Transverse colon (tissue), 4 donors: ENCODE measurements around the gene MGLL.

ENCODE experiments used
- EP300 ChIP-seq: sonication (generic); formaldehyde crosslinking; IDR thresholded peaks from one replicate; pipeline ENCODE4 v1.6.1; 2017; ENCODE audit warnings: antibody characterized with exemption, low read depth
- POLR2A ChIP-seq: fragments of 450-650 bp; IDR thresholded peaks from one replicate; pipeline ENCODE4 v1.6.1; 2016; ENCODE audit warnings: antibody characterized with exemption, mild to moderate bottlenecking, moderate library complexity
- POLR2AphosphoS5 ChIP-seq, 3 donors: sonication (generic); formaldehyde crosslinking; IDR thresholded peaks; one replicate each; pipeline ENCODE4 v1.6.1; 2016; ENCODE audit warnings: antibody characterized with exemption in 3 of 3
- TF ChIP-seq, protein P1 (sequence below), 5 experiments: fragments of 200-600 bp in 3 of 5; fragments of 450-650 bp in 2 of 5; sonication (generic) in 3 of 5; IDR thresholded peaks; 1 replicate in 2 of 5; 2 replicates in 3 of 5; pipeline ENCODE4 v1.5.1; 2016 to 2017; ENCODE audit warnings: antibody characterized with exemption in 5 of 5, inconsistent platforms in 3 of 5, mild to moderate bottlenecking in 2 of 5, moderate library complexity in 1 of 5

DNA sequence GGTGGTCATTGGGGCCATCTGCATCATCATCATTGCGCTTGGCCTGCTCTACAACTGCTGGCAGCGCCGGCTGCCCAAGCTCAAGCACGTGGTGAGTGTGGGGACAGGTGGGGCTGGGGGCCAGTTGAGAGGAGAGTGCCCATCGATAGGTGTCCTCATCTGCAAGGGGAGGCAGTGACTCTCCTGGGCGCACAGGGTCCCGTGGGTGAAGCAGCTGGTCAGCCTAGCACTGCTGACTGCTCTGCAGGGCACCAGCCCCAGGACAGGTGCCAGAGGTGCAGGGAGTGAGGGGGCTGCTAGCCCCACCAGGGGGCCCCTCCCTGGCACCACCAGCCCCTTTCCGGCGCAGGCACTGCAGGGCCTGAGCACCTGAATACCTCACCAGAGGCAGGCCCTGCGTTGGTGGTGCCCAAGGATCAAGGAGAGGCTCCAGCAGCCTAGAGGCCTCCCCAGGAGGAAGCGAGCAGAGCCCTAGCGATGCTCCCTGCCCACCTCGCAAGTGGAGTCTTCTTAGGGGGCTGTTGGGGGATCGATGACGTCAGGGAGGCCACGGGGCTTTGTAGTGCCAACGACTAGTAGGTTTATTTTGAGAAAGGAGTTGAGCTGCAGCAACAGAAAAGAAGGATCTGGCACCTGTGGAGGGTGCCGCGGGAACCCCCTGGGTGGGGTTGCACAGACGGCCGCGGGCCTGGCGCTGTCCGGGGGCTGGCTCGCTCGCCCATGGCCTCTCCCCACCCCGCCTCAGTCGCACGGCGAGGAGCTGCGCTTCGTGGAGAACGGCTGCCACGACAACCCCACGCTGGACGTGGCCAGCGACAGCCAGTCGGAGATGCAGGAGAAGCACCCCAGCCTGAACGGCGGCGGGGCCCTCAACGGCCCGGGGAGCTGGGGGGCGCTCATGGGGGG lies 150.5 kb downstream of the MGLL start:
- TF ChIP-seq POLR2AphosphoS5 (IDR thresholded peaks at IDR 0.05): no peak
- TF ChIP-seq, protein P1, sequence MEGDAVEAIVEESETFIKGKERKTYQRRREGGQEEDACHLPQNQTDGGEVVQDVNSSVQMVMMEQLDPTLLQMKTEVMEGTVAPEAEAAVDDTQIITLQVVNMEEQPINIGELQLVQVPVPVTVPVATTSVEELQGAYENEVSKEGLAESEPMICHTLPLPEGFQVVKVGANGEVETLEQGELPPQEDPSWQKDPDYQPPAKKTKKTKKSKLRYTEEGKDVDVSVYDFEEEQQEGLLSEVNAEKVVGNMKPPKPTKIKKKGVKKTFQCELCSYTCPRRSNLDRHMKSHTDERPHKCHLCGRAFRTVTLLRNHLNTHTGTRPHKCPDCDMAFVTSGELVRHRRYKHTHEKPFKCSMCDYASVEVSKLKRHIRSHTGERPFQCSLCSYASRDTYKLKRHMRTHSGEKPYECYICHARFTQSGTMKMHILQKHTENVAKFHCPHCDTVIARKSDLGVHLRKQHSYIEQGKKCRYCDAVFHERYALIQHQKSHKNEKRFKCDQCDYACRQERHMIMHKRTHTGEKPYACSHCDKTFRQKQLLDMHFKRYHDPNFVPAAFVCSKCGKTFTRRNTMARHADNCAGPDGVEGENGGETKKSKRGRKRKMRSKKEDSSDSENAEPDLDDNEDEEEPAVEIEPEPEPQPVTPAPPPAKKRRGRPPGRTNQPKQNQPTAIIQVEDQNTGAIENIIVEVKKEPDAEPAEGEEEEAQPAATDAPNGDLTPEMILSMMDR (IDR thresholded peaks at IDR 0.05): no peak
- TF ChIP-seq POLR2A: no peak
- TF ChIP-seq EP300: no peak
